IPS-NIHi11 (cell line): Measurements from ENCODE around the gene ASB6.
"Not testable (repeated sequence)": the region's sequence is repeated elsewhere in the genome, so short reads cannot be mapped to it uniquely, and the experiment has no call there.

Experiments used
- DNase-seq: peaks from one replicate; pipeline ENCODE4 v3.0.0; 2012; ENCODE audit warnings: mixed read lengths, low spot score

ASB6 gene

GRCh38 chr9:129606161-129607026, 35.6 kb downstream of the ASB6 start:
- no peak for DNase-seq

- no peak for DNase-seq
Measured at GRCh38 chr9:129604766-129605163, 37.2 kb downstream of the ASB6 start.

- DNase-seq, result no peak
Measured at GRCh38 chr9:129604056-129604765, 37.7 kb downstream of the ASB6 start.

- DNase-seq, result no peak
Measured at GRCh38 chr9:129602598-129603415, 39.1 kb downstream of the ASB6 start.

GRCh38 chr9:129601082-129601674, 40.8 kb downstream of the ASB6 start:
- no peak for DNase-seq

- DNase-seq, result no peak
Measured at GRCh38 chr9:129598089-129598596, 43.8 kb downstream of the ASB6 start.

- DNase-seq, result peak; percentile 62
Measured at GRCh38 chr9:129597355-129598088, 44.4 kb downstream of the ASB6 start.

GRCh38 chr9:129596541-129597331, 45.2 kb downstream of the ASB6 start:
- peak; percentile 75 for DNase-seq

- DNase-seq, result no peak
Measured at GRCh38 chr9:129595903-129596540, 45.9 kb downstream of the ASB6 start.

GRCh38 chr9:129595311-129595741, 46.6 kb downstream of the ASB6 start:
- DNase-seq, result no peak

GRCh38 chr9:129594632-129595031, 47.3 kb downstream of the ASB6 start:
- no peak for DNase-seq

- not testable (repeated sequence) for DNase-seq
Measured at GRCh38 chr9:129592790-129593189, 49.2 kb downstream of the ASB6 start.

- DNase-seq, result no peak
Measured at GRCh38 chr9:129591916-129592315, 50.0 kb downstream of the ASB6 start.

- DNase-seq, result no peak
Measured at GRCh38 chr9:129590466-129590865, 51.5 kb downstream of the ASB6 start.

GRCh38 chr9:129587487-129588262, 54.3 kb downstream of the ASB6 start:
- DNase-seq, result no peak

- no peak for DNase-seq
Measured at GRCh38 chr9:129586685-129587084, 55.3 kb downstream of the ASB6 start.

GRCh38 chr9:129586245-129586644, 55.7 kb downstream of the ASB6 start:
- DNase-seq, result no peak

- no peak for DNase-seq
Measured at GRCh38 chr9:129585352-129585751, 56.6 kb downstream of the ASB6 start.
